H1 (cell line): ENCODE data around the gene ANK3. TPM values are rescaled to one million over a fixed set of nuclear protein-coding genes. Genes with fewer than 3 reads are reported as not detected.

Source experiments
- CTCF ChIA-PET: fragments of 300-600 bp; sonication (Branson Sonifier 250); formaldehyde crosslinking; loops from one replicate; lab custom pipeline; 2021; ENCODE audit not compliant: partially characterized antibody; lab: Charles Lee
- POLR2A ChIA-PET: fragments of 300-600 bp; sonication (Branson Sonifier 250); formaldehyde crosslinking; loops from one replicate; lab custom pipeline; 2021; ENCODE audit warnings: inconsistent platforms; ENCODE audit not compliant: partially characterized antibody; lab: Charles Lee
- DNase-seq, 2 experiments: peaks; one replicate each; pipeline versions ENCODE4 v3.0.0 to v3.0.0-alpha.2; 2010 to 2022; ENCODE audit warnings: low spot score in 2 of 2, low read depth in 1 of 2, mixed read lengths in 1 of 2
- FAIRE-seq: peaks from 2 replicates; lab custom pipeline; 2011; peaks lifted over from hg19 to GRCh38; lab: Jason Lieb, UNC
- H2AFZ ChIP-seq: 2 replicates; pipeline ENCODE4 v1.8.1; 2012; ENCODE audit warnings: low read length, inconsistent platforms
- H2AK5ac ChIP-seq: 2 replicates; pipeline ENCODE4 v1.6.1; 2013; ENCODE audit warnings: low read depth, low read length
- H2BK120ac ChIP-seq: replicated peaks from 2 replicates; pipeline ENCODE3; 2013; ENCODE audit warnings: low read depth, low read length, inconsistent platforms
- H2BK12ac ChIP-seq: 2 replicates; pipeline ENCODE4 v1.6.1; 2013; ENCODE audit warnings: low read depth, low read length
- H2BK15ac ChIP-seq: 2 replicates; pipeline ENCODE4 v1.6.1; 2013; ENCODE audit warnings: low read length
- H2BK20ac ChIP-seq: 2 replicates; pipeline ENCODE4 v1.6.1; 2013; ENCODE audit warnings: low read length
- H2BK5ac ChIP-seq: 2 replicates; pipeline ENCODE4 v1.6.1; 2013; ENCODE audit warnings: low read depth, low read length
- H3K14ac ChIP-seq: 2 replicates; pipeline ENCODE4 v1.6.1; 2013; ENCODE audit warnings: inconsistent platforms; ENCODE audit not compliant: insufficient read length
- H3K18ac ChIP-seq: 2 replicates; pipeline ENCODE4 v1.6.1; 2013; ENCODE audit warnings: low read length; ENCODE audit errors: extremely low read depth
- H3K23ac ChIP-seq: 2 replicates; pipeline ENCODE4 v1.6.1; 2013; ENCODE audit warnings: inconsistent platforms; ENCODE audit not compliant: insufficient read length
- H3K23me2 ChIP-seq: 2 replicates; pipeline ENCODE4 v1.6.1; 2013; ENCODE audit warnings: low read depth, low read length
- H3K27ac ChIP-seq: 2 replicates; pipeline ENCODE4 v1.6.1; 2011; ENCODE audit warnings: low read depth, low read length, inconsistent platforms
- H3K27me3 ChIP-seq, 4 experiments: replicated peaks in 1 of 4; 1 replicate in 1 of 4; 2 replicates in 3 of 4; pipeline versions ENCODE4 v1.6.1 to v1.8.1; 2011 to 2013; ENCODE audit warnings: low read length in 3 of 4, mild to moderate bottlenecking in 3 of 4, inconsistent platforms in 2 of 4, mixed read lengths in 2 of 4, moderate library complexity in 1 of 4; ENCODE audit not compliant: control insufficient read depth in 3 of 4, insufficient read depth in 3 of 4; ENCODE audit errors: extremely low read depth in 1 of 4
- H3K36me3 ChIP-seq, 4 experiments: 2 replicates each; pipeline versions ENCODE4 v1.6.1 to v1.8.1; 2011 to 2013; ENCODE audit warnings: mild to moderate bottlenecking in 4 of 4, low read length in 3 of 4, moderate library complexity in 2 of 4, control low read depth in 1 of 4, inconsistent platforms in 1 of 4; ENCODE audit not compliant: insufficient read depth in 4 of 4, control insufficient read depth in 2 of 4
- H3K4ac ChIP-seq: replicated peaks from 2 replicates; pipeline ENCODE3; 2013; ENCODE audit warnings: low read length, low read depth, mixed read lengths, inconsistent platforms; ENCODE audit not compliant: insufficient read length
- H3K4me1 ChIP-seq, 4 experiments: replicated peaks in 1 of 4; 1 replicate in 1 of 4; 2 replicates in 3 of 4; pipeline versions ENCODE4 v1.6.1 to v1.8.1; 2011 to 2013; ENCODE audit warnings: low read length in 3 of 4, inconsistent platforms in 2 of 4, mixed read lengths in 1 of 4; ENCODE audit not compliant: insufficient read depth in 4 of 4, control insufficient read depth in 3 of 4
- H3K4me2 ChIP-seq, 2 experiments: 2 replicates each; pipeline versions ENCODE4 v1.6.1 to v1.8.1; 2011 to 2013; ENCODE audit warnings: low read depth in 2 of 2, low read length in 2 of 2, control low read depth in 1 of 2, inconsistent platforms in 1 of 2, mild to moderate bottlenecking in 1 of 2; ENCODE audit not compliant: insufficient read depth in 1 of 2
- H3K4me3 ChIP-seq, 4 experiments: fragments of 200-600, 300-600 bp in 1 of 4; sonication (generic), shearing (Covaris generic), sonication (Bioruptor Twin) in 1 of 4; 2 replicates each; pipeline versions ENCODE4 v1.5.1 to v1.8.1; 2011 to 2016; ENCODE audit warnings: low read length in 4 of 4, low read depth in 3 of 4, control low read depth in 2 of 4, inconsistent platforms in 2 of 4, mild to moderate bottlenecking in 2 of 4, mixed read lengths in 1 of 4, moderate library complexity in 1 of 4; ENCODE audit not compliant: insufficient read depth in 2 of 4; ENCODE audit errors: extremely low read depth in 1 of 4
- H3K56ac ChIP-seq: replicated peaks from 2 replicates; pipeline ENCODE3; 2013; ENCODE audit warnings: low read depth, mild to moderate bottlenecking, mixed read lengths, low read length, inconsistent platforms; ENCODE audit not compliant: insufficient read length
- H3K79me1 ChIP-seq: 2 replicates; pipeline ENCODE4 v1.6.1; 2013; ENCODE audit warnings: low read depth, low read length, control low read depth
- H3K79me2 ChIP-seq, 2 experiments: 2 replicates each; pipeline versions ENCODE4 v1.6.1 to v1.8.1; 2012 to 2013; ENCODE audit warnings: low read length in 2 of 2, mild to moderate bottlenecking in 2 of 2, inconsistent platforms in 1 of 2; ENCODE audit not compliant: insufficient read depth in 2 of 2, control insufficient read depth in 1 of 2
- H3K9ac ChIP-seq, 4 experiments: replicated peaks in 1 of 4; 1 replicate in 1 of 4; 2 replicates in 3 of 4; pipeline versions ENCODE4 v1.6.1 to v1.8.1; 2011 to 2013; ENCODE audit warnings: low read depth in 3 of 4, low read length in 3 of 4, control low read depth in 2 of 4, mild to moderate bottlenecking in 2 of 4, moderate library complexity in 2 of 4, inconsistent platforms in 1 of 4; ENCODE audit errors: extremely low read depth in 1 of 4
- H3K9me3 ChIP-seq, 2 experiments: 2 replicates each; pipeline versions ENCODE4 v1.6.1 to v1.8.1; 2012 to 2013; ENCODE audit warnings: mild to moderate bottlenecking in 2 of 2, moderate library complexity in 2 of 2, control low read depth in 1 of 2, inconsistent platforms in 1 of 2, low read depth in 1 of 2, low read length in 1 of 2, mixed read lengths in 1 of 2; ENCODE audit not compliant: insufficient read depth in 2 of 2
- H4K20me1 ChIP-seq, 2 experiments: replicated peaks in 1 of 2; 2 replicates each; pipeline versions ENCODE3 to v1.8.1; 2011 to 2013; ENCODE audit warnings: inconsistent platforms in 2 of 2, low read length in 2 of 2, mild to moderate bottlenecking in 1 of 2; ENCODE audit not compliant: insufficient read depth in 2 of 2, control insufficient read depth in 1 of 2
- H4K5ac ChIP-seq: 2 replicates; pipeline ENCODE4 v1.6.1; 2013; ENCODE audit warnings: low read length, low read depth, mixed read lengths, inconsistent platforms; ENCODE audit not compliant: insufficient read length
- H4K8ac ChIP-seq: 2 replicates; pipeline ENCODE4 v1.8.0; 2013; ENCODE audit warnings: mild to moderate bottlenecking, moderate library complexity, low read length, inconsistent platforms; ENCODE audit not compliant: insufficient read depth; ENCODE audit errors: extremely low read depth
- H4K91ac ChIP-seq: replicated peaks from 2 replicates; pipeline ENCODE3; 2013; ENCODE audit warnings: low read length, mixed read lengths, inconsistent platforms; ENCODE audit not compliant: insufficient read length
- EGR1 ChIP-seq: IDR thresholded peaks from 2 replicates; pipeline ENCODE4 v1.6.1; 2011; ENCODE audit warnings: low read depth, low read length, borderline replicate concordance
- RBBP5 ChIP-seq: IDR thresholded peaks from 2 replicates; pipeline ENCODE4 v1.7.1; 2012; ENCODE audit warnings: low read depth, mild to moderate bottlenecking, inconsistent platforms, low read length, moderate library complexity, borderline replicate concordance
- SUZ12 ChIP-seq: fragments of 200-600 bp; sonication (generic); IDR thresholded peaks from 2 replicates; pipeline ENCODE4 v1.6.1; 2012; ENCODE audit warnings: mild to moderate bottlenecking, inconsistent platforms, low read length, moderate library complexity, mixed read lengths
- USF2 ChIP-seq: IDR thresholded peaks from 2 replicates; pipeline ENCODE4 v1.6.1; 2011; ENCODE audit warnings: low read length, improper control_type of control experiment
- WGBS, 2 experiments: shearing (Covaris generic) in 1 of 2; methylation state at CpG; one replicate each; pipeline versions ENCODE4 v1.1.6 to v1.1.7; 2013 to 2015; ENCODE audit warnings: low lambda C conversion rate in 2 of 2, mixed read lengths in 2 of 2, inconsistent platforms in 1 of 2, low coverage in 1 of 2, missing lambda C conversion rate in 1 of 2; ENCODE audit not compliant: insufficient replicate concordance in 2 of 2, insufficient coverage in 1 of 2, insufficient read length in 1 of 2; ENCODE audit errors: extremely low coverage in 1 of 2, missing lambda C conversion rate in 1 of 2; 5-methylcytosine and 5-hydroxymethylcytosine counted together
- polyA plus RNA-seq, 7 experiments: library from polyadenylated mRNA; depleted of rRNA in 3 of 7; stranded (reverse) in 5 of 7; unstranded in 2 of 7; fragments of >200 nt in 5 of 7; fragments of 200-250 nt in 2 of 7; gene quantifications; 1 replicate in 5 of 7; 2 replicates in 1 of 7; 4 replicates in 1 of 7; pipeline versions ENCODE4 v1.2.1 to v1.2.3, GENCODE V29; 2011 to 2013; ENCODE audit warnings: missing spikeins in 2 of 7, mixed read lengths in 2 of 7
- total RNA-seq: library from RNA; stranded (reverse); fragmentation: NEBNext Ultra II Directional; extraction: Animal tissue kit (Norgen Biotek cat#: 25700); gene quantifications from 2 replicates; pipeline ENCODE4 v1.2.1, GENCODE V29; 2021

Gene ANK3
- total and polyA plus RNA-seq, 2 of the 8 experiments (the other 6 are each of a cell fraction or from before 2014, with no cell fraction given): 18.1 to 67.9 TPM

- Histone ChIP-seq H3K56ac (no peak overlapping the region), H3K4me2 (no peak overlapping the region), H3K14ac (no peak overlapping the region), H2BK120ac (no peak overlapping the region), H2BK15ac (no peak overlapping the region), H2BK5ac (no peak overlapping the region), H4K8ac (no peak overlapping the region), H2BK12ac (no peak overlapping the region), H3K4me3 (no peak overlapping the region), H3K27me3 (no peaks in the 10 kb centered on the region), H3K4ac (no peak overlapping the region), H3K79me1 (no peaks in the 10 kb centered on the region), H3K23me2 (no peaks in the 10 kb centered on the region), H3K79me2 (no peaks in the 10 kb centered on the region), H2AK5ac (no peak overlapping the region), H4K20me1 (no peaks in the 10 kb centered on the region), H3K18ac (no peak overlapping the region), H3K9me3 (no peaks in the 10 kb centered on the region), H3K9ac (no peak overlapping the region), H4K91ac (no peak overlapping the region), H2AFZ (no peak overlapping the region), H3K36me3 (no peaks in the 10 kb centered on the region; a peak in 1 of 8 replicates), H2BK20ac (no peak overlapping the region), H3K27ac (no peak overlapping the region), H4K5ac (no peak overlapping the region), H3K23ac (no peak overlapping the region), H3K4me1 (no peaks in the 10 kb centered on the region)
- FAIRE-seq (no peak), DNase-seq (no peak)
- ChIA-PET POLR2A (no interaction called here), CTCF (no interaction called here)
- TF ChIP-seq USF2: no peak
- TF ChIP-seq EGR1: no peak
- TF ChIP-seq RBBP5: no peak
- TF ChIP-seq SUZ12: no peak
- WGBS, 2 experiments: 92% methylated on average over 1 of the region's 1 CpG; no CpG with 5 or more reads in 1 of the 2 experiments
These were observed 103.1 kb downstream of the ANK3 start for GRCh38 chr10:60286559-60286958.
